HG03442 (cell line): ENCODE data around the gene MN1.

ENCODE experiments used
- ATAC-seq: cut with Tn5 transposase; IDR thresholded peaks from one replicate; pipeline ENCODE4 v1.9.1; 2021; ENCODE audit warnings: mild to moderate bottlenecking, moderate library complexity; ENCODE audit not compliant: unreplicated experiment

The MN1 gene

DNA sequence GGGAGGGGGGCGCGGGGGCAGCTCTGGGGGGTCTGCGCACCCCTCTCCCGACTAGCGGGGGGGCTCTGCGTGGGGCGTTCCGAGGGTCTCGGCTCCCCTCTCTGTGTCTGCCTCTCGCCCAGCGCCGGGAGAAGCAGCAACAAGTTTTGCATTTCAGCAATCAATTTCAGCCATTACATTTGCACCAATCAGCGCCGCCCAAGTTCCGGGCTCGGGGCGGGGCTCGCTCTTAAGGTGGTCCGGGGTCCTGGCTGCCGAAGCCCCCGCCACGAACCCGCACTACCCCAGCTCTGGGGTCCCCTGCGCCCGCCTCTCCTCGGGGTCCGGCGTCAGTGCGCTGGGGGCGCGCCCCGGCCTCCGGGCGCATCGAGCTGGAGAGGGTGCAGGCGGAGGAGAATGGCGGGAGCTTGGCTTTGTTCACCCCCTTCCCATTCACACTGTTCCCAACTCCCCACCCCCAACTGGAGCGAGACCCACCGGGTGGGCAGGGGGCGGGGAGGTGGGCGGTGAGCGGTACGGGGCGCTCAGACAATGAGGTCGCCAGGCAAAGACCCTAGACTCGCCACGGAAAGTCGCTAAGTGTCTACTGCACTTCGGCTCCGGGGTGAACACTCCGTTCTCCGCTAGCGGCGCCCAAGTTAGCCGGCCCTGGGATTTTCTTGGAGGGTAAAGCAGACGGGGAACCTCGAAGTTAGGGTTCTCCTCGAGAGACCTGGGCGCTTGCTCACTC is at the start of gene MN1:
Gene MN1 (minus strand): TSS at position 141 of the 730 bp plus-strand sequence. CDS start 1,213 bp downstream, outside the sequence.
- no peak for ATAC-seq

DNA sequence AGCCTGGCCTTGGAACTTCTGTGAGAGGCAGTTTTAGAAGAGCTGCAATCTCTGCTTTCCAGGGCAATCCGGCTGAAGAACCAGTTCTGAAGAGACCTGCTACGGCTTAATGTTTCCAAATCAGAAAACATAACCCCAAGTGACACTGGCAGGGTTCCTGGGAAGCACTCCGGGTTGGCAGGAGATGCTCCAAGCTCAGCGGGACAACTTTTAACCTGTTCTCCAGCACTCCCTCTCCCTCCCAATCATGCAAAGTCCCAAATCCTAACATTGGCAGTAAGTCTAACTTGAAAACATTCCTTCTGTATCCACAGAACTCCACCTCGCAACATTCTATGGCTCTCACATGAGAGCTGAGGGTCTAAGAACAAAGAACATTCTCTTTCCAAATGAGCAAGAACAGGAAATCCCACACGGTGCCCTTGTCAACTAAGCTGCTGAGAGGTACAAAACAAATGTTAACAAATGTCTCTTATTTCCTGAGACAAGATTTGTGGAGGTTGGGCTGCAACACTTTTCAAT is 48.5 kb upstream of the MN1 start:
- no peak for ATAC-seq

DNA sequence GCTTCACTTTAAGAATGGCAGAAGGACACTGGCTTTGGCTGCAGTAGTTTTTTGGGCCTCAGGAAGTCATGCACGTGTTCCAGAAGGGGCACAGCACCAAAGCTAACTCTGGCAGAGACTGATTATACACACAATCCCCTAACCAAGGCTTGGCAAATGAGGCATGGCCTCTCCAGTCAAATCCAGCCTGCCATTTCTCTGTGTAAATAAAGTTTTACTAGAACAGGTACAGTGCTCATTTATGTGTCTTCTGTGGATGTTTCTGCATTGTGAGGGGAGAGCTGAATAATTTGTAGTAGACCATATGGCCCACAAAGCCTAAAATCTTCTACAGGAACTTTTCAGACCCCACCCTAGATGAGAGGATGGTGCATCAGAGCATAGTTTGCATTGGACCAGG is 46.4 kb upstream of the MN1 start:
- ATAC-seq = no peak

DNA sequence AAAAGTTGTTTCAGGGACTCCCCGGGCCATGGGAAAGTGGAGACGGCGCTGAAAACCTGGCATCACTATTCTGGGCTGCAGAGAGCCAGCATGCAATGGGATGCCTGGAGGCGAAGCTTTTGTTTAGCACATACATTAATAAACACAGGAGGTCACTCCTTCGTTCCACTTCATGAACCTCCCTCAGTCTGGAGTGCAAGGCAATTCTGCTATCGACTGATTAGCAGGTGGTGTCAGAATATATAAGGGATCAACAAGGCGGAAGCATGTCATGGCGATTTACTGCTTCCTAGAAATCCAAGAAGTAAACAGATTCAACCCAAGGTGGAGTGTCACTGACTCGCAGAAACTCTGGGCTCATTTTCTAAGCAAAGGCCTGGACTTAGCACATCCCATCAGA is 45.4 kb upstream of the MN1 start:
- ATAC-seq = no peak

DNA sequence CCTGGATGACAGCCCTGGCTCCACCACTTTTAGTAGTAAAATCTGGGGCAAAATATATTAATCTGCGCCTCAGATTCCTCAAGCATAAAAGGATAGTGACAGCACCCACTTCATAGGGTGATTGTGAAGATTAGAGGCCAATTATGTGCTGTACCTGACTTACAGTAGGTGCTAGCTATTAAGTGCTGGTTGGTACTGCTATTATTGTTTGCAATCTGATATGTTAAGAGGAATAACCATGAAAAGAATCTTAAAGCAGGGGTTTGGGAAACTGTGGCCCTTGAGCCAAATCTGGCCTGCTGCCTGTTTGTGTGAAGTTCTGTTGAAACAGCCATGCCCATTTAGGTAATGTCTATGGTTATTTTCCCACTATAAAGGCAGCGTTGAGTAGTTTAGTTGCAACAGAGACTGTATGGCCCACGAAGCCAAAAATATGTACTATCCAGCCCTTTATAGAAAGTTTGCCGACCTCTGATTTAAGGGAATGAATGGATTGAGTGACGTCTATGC is 44.7 kb upstream of the MN1 start:
- no peak for ATAC-seq

DNA sequence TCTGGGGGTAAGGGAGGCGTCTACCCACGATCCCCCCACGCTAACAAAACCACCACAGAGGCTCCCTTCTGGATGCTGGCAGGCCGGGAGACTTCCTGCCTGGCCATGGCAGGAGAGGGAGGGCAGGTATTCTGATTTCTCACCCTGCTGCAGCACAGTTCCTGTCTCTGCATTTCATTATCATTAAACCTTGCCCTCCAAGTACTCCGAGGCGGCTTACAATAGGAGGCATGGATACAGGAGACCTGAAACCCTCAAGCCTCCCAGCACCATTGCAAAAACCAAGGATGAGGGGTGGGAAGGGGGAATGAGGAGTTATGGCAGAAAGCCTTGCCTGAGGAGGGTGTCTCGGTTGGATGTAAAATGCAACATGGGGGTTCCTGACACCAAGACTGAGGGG is 44.1 kb upstream of the MN1 start:
- no peak for ATAC-seq

DNA sequence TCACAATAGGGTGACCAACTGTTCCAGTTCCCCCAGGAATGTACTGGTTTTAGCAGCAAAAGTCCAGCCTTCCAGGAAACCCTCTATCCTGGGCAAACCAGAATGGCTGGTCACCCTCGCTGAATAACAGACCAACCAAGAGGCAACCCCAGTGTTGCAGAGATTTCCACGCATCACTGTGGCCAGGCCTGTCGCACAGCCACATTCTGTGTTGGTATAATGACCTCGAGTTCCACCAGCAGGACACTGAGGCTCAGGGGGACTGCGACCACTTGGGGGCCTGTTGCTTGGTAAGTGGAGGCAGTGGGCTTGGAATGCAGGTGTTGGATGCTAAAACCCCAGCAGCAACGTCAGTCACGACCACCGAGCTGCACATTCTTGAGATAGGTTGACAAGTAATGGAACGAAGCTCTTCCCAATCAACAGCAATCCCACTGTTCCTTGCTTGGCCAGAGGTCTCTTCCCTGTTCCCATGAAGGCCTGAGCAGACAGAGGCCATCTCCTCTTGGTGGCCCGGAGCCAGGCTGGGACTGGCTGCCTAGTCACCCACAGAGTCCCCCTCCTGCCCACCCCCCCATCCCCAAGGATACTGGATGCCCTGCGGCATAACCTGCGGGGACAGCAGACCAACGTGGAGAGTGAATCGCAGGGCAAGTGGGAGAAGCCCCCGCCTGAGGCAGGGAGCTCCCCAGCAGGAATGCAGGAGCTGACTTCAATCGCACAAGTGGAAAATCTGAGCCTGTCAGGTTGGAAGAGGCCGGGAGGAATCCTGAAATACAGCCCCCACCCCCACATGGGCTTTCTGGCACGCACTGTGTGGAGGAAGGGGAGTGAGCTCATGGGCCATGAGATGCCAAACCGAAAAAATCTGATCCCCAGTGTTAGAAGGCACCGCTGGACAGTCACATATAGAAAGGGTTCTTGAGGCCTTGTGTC is 43.4 kb upstream of the MN1 start:
- no peak for ATAC-seq

DNA sequence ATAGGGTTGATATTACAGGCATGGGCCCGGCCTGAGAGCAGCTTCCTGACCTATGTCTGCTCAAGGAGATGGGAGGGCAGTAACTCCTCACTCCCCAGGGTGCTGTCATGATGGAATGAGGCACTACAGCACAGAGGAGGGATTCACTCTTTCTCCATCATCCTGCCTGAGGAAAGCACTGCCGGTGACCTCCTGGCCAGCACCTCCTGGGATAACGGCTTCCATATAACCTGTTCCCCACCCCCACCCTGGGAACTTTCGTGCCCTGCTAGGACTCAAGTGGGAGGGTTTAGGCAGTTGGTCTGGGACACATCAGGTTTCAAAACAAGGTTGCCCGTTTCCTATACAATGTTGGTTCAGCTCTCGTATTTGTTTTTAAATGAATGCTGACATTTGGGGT is 42.7 kb upstream of the MN1 start:
- no peak for ATAC-seq

DNA sequence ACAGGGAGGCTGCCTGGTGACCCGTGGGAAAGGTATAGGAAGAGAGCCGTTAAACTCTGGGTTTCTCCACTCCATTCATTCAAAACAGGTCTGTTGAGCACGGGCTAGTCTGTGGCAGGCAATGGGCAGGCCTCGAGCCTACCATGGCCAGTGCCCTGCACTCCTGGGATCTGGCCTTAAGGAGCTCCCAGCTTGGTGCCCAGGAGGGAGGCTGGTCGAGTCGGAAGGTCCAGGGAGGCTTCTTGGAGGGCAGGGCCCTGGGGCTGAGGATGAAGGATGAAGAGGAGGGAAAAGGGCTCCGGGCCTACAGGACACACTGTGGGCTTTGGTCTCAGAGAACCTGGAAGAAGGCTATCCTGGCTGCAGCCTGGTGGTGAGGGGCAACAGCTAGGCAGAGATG is 41.9 kb upstream of the MN1 start:
- ATAC-seq = no peak

DNA sequence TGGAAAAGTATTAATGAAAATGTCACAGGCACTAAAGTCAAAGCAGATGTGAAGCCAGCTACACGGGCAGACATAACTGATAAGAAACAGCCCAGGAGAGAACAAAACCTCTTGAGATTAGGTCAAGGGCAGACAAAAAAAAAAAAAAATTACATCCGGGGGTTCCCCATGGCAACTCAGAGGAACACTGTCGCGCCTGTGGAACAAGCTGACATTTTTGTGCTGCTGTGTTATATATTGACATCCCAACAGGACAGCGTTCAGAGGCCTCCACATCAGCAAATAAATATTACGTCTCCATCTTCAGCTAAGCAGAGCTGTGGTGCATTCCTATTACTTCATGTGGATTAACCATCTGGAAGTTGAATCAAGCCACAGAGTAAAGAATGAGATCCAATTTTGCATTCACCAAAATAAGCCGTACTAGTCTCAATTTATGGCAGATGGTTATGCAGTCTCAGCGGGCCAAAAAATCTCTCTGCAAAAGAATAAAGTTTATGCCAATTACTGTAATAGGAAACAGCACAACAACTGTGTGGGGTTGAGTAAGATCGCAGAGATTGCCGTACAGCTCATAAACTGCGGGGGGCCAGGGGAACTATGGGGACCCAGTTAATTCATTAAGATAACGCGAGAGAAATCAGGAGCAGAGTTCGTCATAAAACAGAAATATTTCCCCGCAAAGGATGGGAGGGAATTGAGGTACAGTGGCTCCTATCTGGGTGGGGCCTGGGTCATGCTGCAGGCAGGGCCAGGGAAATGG is 41.3 kb upstream of the MN1 start:
- ATAC-seq = no peak

DNA sequence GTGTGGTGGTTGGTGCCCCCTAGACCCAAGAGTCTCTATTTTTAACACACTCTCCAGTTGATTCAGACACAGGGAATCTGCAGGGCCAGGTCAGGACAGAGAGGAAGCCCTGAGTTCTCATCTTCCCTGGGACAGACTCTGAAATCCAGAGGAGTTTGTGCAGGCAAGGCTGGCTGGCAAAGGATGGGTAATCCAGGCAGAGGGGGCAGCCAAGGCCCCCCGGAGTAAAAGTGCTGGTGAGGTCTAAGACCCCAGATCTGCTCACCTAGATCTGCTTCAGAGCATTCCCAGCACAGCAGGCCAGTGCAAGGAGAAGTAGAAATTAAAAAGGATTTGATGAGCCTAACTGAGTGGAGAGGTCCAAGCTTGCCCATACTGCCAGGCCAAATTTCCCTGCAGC is 40.6 kb upstream of the MN1 start:
- no peak for ATAC-seq

DNA sequence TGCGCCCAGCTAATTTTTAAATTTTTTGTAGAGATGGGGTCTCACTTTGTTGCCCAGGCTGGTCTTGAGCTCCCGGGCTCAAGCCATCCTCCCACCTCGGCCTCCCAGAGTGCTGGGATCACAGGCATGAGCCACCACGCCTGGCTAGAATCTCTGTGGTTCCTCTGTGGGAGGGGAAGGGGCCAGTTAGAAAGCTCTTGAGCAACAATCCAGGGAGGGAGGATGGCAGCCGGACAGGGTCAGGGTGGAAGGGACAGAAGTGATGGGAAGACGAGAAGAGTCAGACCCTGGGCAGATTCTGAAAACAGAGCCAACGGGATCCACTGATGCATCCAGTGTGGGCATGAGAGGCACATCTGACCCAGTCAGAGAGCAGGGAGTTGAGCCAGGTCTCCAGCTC is 38.9 kb upstream of the MN1 start:
- ATAC-seq = no peak

DNA sequence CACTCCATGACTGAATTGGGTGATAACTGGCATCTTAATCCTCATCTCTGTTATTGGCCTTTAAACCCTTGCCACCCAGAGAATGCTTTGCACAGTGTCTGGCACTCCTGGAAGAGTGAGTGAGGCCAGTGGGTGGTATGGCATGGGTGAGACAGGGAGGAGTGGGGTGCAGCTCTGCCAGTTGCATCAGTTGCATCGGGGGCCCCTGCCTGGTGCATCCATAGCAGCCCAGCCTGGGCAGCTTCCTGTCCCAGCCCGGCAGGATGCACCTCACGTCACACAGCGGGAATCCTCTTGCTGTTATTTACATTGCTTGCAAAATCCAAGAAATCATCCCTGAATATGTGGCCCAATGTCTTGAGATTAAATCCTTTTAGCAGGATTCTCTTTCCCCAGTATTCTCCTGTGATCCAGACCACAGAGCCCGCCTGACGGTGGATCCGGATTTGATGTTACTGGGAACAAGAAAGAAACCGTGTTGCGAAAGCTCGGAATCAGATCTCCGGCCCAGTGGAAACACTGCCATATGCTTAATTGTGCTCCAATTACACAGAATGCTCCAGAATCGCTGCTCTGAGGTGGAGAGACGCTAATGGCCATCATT is 37.6 kb upstream of the MN1 start:
- ATAC-seq = no peak

DNA sequence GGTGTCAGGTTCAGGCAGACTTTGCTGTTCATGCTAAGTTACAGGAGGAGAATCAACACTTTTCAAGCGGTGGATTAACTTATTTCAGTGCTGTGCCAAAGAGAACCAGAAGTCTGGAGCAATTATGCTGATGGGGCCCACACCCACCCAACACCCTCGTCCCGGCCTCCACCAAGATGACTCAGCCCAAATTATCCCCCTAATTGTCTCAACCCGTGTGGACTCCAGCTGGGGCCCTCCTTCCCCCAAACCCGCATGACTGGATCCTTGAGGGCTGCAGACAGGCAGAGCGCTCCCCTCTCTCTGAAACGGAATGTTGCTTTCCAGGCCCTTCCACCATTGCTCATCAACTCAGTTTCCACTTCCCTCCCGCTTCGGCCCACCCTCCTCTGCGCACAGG is 34.6 kb upstream of the MN1 start:
- no peak for ATAC-seq

DNA sequence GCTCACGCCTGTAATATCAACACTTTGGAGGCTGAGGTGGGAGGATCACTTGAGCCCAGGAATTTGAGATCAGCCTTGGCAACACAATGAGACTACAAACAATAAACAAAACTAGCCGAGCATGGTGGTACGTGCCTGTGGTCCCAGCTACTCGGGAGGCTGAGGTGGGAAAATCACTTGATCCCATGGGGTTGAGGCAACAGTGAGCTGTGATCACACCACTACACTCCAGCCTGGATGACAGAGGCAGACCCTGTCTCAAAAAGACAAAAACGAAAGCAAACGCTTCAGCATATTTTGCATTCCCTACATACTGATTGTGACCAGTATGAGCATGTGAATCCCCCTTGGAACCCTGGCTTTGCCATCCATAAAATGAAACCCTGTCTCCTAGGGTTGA is 33.9 kb upstream of the MN1 start:
- no peak for ATAC-seq

DNA sequence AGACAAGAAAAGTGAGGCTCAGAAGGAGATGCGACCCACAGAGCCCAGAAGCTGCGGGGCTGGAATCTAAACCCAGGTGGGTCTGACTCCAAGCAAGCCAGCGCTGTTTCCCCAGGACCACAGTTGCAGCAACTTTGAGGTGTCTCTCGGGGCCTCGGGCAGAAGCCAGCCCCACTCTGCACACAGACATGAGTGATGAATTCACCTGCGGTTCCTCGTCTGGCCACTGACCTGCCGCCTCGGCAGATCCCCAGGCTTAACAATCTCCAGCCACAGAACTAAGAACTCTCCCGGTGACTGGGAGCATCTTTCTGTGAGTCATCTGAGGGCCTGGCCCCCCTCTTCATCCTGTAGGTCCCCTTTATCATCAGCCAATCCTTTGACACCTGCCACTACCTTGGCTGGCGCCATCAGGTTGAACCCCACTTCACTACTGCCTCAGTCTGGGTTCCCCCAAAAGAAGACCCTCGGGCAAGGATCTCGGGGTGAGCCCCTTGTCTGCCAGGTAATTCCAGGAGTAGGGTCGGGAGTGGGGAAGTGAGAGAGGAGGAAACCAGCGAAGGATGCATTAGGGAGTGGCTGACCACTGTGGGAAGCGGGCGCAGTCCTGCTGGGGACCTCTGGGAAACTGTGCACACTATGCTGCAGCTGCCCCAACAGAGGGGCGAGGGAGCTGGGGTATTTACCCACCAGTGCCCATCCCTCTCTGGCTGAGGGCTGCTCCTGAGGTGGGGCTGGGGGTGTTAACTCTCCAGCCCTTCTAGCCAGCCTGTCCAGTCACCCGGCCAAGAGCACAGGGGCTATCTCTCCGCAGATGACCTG is 33.0 kb upstream of the MN1 start:
- ATAC-seq = no peak

DNA sequence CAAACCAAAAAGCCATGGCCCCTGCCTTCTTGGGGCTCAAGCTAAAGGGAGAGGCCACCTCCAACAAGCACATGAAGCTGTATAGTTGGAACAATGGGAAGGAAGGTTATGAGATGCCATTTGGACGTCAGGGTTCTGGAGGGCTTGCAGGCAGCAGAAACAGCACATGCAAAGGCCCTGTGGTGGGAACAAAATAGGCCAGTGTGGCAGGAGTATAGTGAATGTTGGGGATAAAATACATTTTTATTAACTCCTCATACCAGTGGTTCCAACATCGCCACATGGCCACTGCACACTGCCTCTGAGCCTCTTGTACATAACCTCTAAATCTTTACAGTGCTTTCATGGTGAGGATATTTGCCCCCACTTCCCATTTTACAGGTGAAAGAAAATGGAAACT is 32.2 kb upstream of the MN1 start:
- no peak for ATAC-seq

DNA sequence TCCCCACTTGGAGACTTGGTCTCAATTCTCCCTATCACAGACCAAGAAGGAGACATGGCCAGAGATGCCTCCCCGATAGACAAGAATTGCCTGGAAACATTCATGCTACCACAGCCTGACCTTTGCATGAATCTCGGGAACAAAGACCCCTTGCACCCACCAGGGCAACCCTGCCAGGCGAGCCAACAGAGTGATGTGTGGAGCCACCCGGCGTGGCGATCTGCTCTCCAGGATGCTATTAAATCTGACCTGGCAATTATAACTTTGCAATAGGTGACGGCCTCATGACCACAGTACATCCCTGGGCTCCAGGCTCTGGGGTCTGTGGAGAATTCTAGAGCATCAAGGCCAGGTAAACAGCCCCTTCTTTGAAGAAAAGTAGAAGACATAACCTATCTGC is 31.1 kb upstream of the MN1 start:
- no peak for ATAC-seq

DNA sequence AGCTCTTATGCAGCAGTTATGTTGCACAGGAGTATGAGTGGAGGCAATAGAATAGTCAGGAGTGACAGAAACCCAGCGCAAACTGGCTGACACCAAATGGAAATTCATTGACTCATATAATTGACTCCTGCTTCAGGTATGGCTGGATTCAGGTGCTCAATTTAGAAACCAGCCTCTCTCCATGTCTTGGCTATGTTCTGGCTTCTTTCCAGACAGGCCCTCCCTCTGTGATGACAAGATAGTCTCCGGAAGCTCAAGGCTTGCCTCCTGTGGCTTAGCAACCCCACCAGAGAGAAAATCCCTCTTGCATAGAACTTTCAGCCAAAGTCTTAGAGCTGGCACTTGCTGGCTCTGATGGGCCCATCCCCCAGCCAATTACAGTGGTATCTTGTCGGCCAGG is 28.1 kb upstream of the MN1 start:
- ATAC-seq = no peak
